ENCODE data around the gene VILL. TPM values are rescaled to one million over a fixed set of nuclear protein-coding genes. Genes with fewer than 3 reads are reported as not detected.
A peak's percentile ranks its signal among the peaks of the same experiment; 100 is the strongest.

VILL gene
- total RNA-seq, 2 experiments from 2014 or later = 14.6 to 15.1 TPM

DNA sequence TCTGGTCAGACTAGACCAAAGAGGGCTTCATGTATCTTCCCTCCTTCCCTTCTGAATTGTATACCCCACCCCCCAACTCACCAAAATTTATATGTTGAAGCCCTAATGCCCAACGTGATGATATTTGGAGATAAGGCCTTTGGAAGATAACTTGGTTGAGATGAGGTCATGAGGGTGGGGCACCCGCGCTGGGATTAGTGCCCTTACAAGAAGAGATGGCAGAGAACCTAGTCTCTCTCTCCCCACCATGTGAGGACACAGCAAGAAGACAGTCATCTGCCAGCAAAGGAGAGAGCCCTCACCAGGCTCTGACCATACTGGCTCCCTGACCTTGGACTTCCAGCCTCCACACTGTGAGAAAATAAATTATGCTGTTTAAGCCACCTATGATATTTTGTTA is 25.4 kb downstream of the VILL start:
- peaks cover 2% of the 10 kb centered on the region for H3K4me1 Mint-ChIP-seq (ENCODE audit: low read depth)
- no peak overlapping the region for H3K27ac Mint-ChIP-seq
- ChIA-PET POLR2A (no interaction called here), CTCF (no interaction called here)
- peaks cover 22% of the 10 kb centered on the region for H3K36me3 Mint-ChIP-seq (ENCODE audit: low read depth)
- H3K9me3 Mint-ChIP-seq (ENCODE audit: insufficient read depth) = no peaks in the 10 kb centered on the region
- no peak for ATAC-seq
- no peaks in the 10 kb centered on the region for H3K27me3 Mint-ChIP-seq (ENCODE audit: low read depth)
- H3K4me3 Mint-ChIP-seq = no peak overlapping the region
- no peak for DNase-seq

DNA sequence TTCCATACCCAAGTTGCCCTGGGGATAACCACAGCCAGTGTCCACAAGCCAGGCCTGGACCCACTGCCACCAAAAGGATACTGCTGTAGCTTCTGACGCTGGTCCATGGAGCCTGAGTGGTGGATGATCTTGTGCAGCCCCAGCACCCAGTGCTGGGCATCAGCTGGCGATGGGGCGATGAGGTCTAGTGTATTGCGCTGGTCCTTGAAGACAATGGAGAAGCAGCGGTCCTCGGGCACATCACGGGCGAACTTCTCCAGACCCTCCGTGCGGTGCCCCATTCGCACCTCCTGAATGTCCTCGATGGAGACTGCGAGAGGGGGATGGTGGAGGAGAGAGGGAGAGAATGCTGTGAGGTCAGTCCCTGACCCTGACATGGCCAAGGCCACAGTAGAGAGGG is 25.8 kb downstream of the VILL start:
- ATAC-seq (no peak), DNase-seq (no peak)
- Mint-ChIP-seq H3K4me3 (no peak overlapping the region), H3K27me3 (ENCODE audit: low read depth) (no peaks in the 10 kb centered on the region), H3K27ac (no peak overlapping the region), H3K9me3 (ENCODE audit: insufficient read depth) (no peaks in the 10 kb centered on the region), H3K36me3 (ENCODE audit: low read depth) (peaks cover 22% of the 10 kb centered on the region), H3K4me1 (ENCODE audit: low read depth) (peaks cover 3% of the 10 kb centered on the region)
- ChIA-PET CTCF (interaction anchor here (1.0 kb wide), 1 partner anchor 13 kb away, joined by 3 read pairs; no protein-coding TSS in a partner anchor), POLR2A (no interaction called here)

DNA sequence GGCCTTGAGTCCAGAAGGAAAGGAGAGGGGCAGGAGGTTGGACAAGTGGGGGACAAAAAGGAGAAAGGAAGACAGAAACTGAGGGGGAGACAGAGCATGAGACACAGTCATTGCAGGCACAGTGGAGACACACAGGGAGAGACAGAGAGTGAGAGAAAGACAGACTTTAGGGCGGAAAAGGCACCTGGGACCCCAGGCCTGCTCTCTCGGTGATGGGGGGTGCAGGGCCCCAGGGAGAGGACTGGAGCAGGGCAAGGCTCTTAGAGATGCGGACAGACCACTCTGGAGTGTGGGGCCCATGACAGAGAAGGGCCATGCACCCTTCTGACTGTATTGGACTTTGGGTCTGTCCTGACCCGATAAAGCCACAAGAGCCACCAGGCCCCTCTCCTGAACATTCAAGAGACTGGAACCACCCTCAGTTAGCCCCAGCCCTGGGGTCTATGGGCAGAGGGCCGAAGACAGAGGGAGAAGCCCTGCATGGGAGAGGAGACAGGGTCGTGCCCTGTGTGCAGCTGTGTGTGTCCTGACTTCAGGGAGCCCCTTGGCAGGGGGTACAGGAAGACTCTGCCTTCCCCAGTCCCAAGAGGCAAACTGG is 26.4 kb downstream of the VILL start:
- no peak for ATAC-seq
- no peak overlapping the region for H3K27ac Mint-ChIP-seq
- no peak for DNase-seq
- no peaks in the 10 kb centered on the region for H3K27me3 Mint-ChIP-seq (ENCODE audit: low read depth)
- H3K36me3 Mint-ChIP-seq (ENCODE audit: low read depth) = peaks cover 22% of the 10 kb centered on the region
- peaks cover 3% of the 10 kb centered on the region for H3K4me1 Mint-ChIP-seq (ENCODE audit: low read depth)
- no peak overlapping the region for H3K4me3 Mint-ChIP-seq
- CTCF ChIA-PET = interaction anchor here (1.0 kb wide), 1 partner anchor 13 kb away, joined by 3 read pairs; no protein-coding TSS in a partner anchor
- POLR2A ChIA-PET = no interaction called here
- H3K9me3 Mint-ChIP-seq (ENCODE audit: insufficient read depth) = no peaks in the 10 kb centered on the region

DNA sequence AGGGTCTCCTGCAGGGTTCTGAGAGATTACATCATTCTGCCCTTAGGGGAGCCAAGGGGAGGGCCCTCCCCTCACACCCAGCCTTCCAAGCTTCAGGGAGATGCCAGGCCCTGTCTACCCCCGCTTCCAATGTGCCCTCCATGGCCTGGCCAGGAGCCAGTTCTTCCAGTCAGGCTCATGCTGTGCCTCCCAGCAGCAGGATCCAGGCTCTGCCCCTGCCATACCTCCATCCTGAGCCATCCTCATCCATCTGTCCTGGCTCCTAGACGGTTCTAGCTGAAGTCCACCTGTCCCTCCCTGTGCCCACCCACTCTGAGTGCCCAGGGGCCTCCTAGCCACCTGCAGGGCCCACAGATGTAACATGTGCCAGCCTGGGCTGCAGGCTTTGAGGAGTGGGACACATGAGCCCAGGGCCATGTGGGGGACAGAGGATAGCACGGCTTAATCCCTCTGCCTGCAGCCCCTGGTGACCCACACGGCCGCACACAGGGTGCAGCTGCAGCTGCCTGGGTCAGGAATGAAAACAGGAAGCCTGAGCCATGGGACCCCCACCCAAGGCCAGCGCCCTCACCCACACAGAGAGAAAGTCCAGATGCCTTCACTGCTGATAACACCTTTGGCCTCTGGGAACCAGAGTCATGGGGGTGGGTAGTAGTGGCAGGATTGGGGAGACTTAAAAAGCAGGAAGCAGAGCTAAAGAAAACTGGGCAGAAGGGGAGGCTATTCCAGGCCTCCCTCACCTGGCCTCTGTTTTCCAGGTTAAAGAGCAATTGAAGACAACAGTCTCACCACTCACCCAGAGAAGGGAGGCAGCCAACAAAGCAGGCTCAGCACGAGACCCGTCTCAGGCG is 27.1 kb downstream of the VILL start:
- Mint-ChIP-seq H3K9me3 (ENCODE audit: insufficient read depth) (no peaks in the 10 kb centered on the region), H3K4me1 (ENCODE audit: low read depth) (peaks cover 3% of the 10 kb centered on the region), H3K4me3 (no peak overlapping the region), H3K27me3 (ENCODE audit: low read depth) (no peaks in the 10 kb centered on the region), H3K36me3 (ENCODE audit: low read depth) (peaks cover 22% of the 10 kb centered on the region), H3K27ac (no peak overlapping the region)
- CTCF ChIA-PET = interaction anchor here (1.0 kb wide), 2 partner anchors 14 to 21 kb away, joined by 3 read pairs; no protein-coding TSS in a partner anchor
- DNase-seq = no peak
- POLR2A ChIA-PET = interaction anchor here (0.8 kb wide), 1 partner anchor 22 kb away, joined by 3 read pairs; no protein-coding TSS in a partner anchor
- ATAC-seq = no peak

DNA sequence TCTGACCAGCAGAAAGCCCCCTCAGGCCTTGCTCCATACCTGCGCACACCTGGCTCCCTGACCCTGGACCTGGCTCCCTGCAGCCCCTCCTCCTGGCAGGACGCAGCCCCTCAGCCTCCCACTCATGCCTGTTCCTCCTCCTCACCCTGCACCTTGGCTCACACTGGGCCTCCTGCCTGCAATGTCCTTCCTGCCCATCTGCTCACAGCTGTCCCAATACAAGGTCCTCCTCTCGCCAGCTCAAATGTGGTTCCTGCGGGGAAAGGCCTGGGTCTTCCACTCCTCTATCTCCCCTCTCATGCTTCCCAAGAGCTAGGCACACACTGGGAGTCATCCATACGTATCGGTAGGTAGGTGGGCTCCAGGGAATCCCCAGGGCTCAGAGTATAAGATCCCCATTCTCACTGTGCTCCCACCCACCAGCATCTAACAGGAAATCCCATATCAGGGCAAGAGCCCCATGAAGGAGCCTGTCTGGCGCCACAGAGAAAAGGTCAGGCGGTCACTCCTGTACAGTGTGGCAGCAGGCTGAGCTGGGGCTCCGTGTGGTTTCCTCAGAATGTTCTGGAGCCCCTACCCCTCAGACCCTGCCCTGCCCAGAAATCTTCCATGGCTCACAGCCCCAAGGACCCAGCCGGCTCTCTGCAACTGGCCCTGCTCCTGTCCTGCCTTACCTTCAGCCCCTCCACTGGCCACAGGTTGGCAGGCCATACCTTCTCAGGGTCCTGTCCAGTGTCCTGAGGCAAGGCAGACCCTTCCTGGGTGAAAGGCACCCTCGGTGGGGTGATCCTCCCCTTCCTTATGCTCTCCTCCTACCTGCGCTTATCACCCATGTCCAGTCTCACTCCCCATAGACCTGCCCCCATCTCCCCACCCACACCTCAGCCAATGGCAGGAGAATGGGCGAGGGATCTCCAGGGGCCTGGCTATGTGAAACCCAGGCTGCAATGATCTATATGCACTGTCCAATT is 28.0 kb downstream of the VILL start:
- Mint-ChIP-seq H3K4me3 (no peak overlapping the region), H3K27me3 (ENCODE audit: low read depth) (no peaks in the 10 kb centered on the region), H3K9me3 (ENCODE audit: insufficient read depth) (no peaks in the 10 kb centered on the region), H3K36me3 (ENCODE audit: low read depth) (peaks cover 22% of the 10 kb centered on the region), H3K4me1 (ENCODE audit: low read depth) (peaks cover 9% of the 10 kb centered on the region), H3K27ac (no peak overlapping the region)
- DNase-seq = no peak
- no peak for ATAC-seq
- ChIA-PET POLR2A (interaction anchor here (0.8 kb wide), 1 partner anchor 23 kb away, joined by 3 read pairs; no protein-coding TSS in a partner anchor), CTCF (interaction anchor here (1.0 kb wide), 1 partner anchor 22 kb away, joined by 3 read pairs; no protein-coding TSS in a partner anchor)

DNA sequence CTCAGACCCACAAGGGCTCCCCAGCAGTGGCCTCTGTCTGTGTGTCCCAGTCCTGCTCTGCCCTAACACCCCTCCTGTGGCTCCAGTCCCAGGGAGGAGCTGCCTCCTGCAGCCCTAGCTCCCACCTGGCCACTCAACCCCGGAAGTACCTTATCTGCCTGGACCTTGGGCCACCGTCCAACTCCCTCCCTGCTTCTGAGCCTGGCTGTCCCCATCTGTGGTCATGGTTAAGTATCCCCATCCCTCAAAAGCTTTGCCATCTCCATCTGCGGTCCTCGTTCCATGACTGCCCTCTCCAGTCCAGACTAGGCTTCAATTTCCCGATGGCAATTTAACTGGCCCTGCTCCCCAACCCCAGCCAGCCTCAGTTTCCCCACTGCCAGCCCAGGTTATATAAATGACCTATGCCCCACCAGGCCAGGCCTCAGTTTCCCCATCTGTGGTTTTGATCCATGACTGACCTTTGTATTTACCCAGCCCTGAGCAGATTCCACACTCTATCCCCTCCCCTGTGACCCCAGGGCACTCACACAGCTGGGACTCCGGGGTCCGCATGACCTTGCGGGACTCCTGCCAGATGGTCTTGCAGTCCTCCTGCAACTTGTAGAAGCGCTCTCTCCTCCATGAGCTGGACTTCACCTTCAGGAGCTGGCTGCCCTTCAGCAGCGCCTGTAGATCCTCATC is 29.2 kb downstream of the VILL start:
- CTCF ChIA-PET = interaction anchor here (1.1 to 1.7 kb wide), 2 partner anchors 23 to 164 kb away, joined by 4 to 5 read pairs; no protein-coding TSS in a partner anchor
- POLR2A ChIA-PET = no interaction called here
- Mint-ChIP-seq H3K4me3 (no peak overlapping the region), H3K9me3 (ENCODE audit: insufficient read depth) (no peaks in the 10 kb centered on the region), H3K27ac (no peak overlapping the region), H3K27me3 (ENCODE audit: low read depth) (no peaks in the 10 kb centered on the region), H3K4me1 (ENCODE audit: low read depth) (peaks cover 13% of the 10 kb centered on the region), H3K36me3 (ENCODE audit: low read depth) (peaks cover 15% of the 10 kb centered on the region)
- ATAC-seq (no peak), DNase-seq (no peak)

DNA sequence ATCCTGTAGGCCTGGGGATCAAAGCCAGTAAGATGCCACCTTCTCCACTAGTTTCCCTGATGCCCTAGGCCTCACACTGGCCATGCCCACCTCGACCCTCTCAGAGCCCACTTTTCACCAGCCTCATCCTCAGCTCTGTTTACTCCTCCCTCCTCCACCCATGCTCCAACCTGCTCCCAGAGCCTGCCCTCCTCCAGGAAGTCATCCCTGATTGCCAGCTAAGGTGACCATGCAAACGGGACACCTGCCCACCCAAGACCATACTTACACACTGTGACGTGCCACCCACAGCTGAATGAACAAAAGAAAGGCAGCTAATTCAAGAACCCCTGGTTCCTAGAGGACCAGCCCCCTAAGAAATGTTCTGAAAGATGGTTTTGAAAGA is 29.7 kb downstream of the VILL start:
- ChIA-PET CTCF (interaction anchor here (0.9 to 1.7 kb wide), 3 partner anchors 23 to 165 kb away, joined by 3 to 5 read pairs (median 4); no protein-coding TSS in a partner anchor), POLR2A (interaction anchor here (0.7 kb wide), 1 partner anchor 157 kb away, joined by 5 read pairs; no protein-coding TSS in a partner anchor)
- Mint-ChIP-seq H3K4me3 (no peak overlapping the region), H3K4me1 (ENCODE audit: low read depth) (peaks cover 16% of the 10 kb centered on the region), H3K27ac (peak overlapping the region; percentile 30), H3K36me3 (ENCODE audit: low read depth) (peaks cover 10% of the 10 kb centered on the region), H3K27me3 (ENCODE audit: low read depth) (no peaks in the 10 kb centered on the region), H3K9me3 (ENCODE audit: insufficient read depth) (no peaks in the 10 kb centered on the region)
- DNase-seq (no peak), ATAC-seq (no peak)

DNA sequence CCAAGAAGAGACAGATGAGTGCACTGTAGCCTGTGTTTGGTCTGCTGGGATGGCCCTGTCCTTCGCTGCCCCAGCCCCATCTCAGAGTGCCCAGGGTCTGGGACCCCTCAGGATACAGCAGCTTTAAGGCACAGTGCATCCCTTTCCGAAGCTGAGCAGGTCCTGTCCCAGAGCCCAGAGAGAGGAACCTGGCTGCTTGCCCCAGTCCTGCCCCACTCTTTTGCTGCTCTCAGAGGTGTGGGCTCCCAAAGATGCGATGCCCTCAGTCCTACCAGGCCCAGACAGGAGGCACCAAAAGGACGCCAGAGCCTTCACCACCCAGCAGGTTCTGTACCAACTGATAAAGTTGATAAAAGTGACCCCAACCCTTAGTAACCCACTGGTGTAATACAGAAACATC is 30.6 kb downstream of the VILL start:
- Mint-ChIP-seq H3K4me1 (ENCODE audit: low read depth) (peaks cover 22% of the 10 kb centered on the region), H3K9me3 (ENCODE audit: insufficient read depth) (no peaks in the 10 kb centered on the region), H3K27ac (no peak overlapping the region), H3K36me3 (ENCODE audit: low read depth) (peaks cover 6% of the 10 kb centered on the region), H3K4me3 (no peak overlapping the region), H3K27me3 (ENCODE audit: low read depth) (no peaks in the 10 kb centered on the region)
- DNase-seq (no peak), ATAC-seq (no peak)
- ChIA-PET CTCF (interaction anchor here (0.9 to 1.7 kb wide), 3 partner anchors 24 to 165 kb away, joined by 3 to 5 read pairs (median 4); no protein-coding TSS in a partner anchor), POLR2A (no interaction called here)

DNA sequence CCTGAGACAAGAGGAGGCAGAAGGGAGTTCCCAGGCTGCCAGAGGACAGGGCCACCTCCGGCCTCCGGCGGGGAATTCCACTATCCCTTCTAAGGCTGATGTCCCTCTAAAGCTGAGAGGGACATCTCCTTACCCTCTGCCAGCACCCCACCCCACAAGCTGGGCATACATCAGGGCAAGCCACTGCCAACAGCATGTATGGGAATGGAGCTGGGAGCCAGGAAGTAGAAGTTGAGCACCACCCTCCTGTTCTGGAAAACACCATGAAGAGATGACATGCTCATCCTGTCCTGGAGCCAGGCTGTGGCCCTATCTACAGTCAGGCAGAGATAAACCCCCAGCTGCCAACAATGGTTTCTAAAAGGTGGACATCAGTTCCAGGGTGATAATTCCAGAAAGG is 31.7 kb downstream of the VILL start:
- ChIA-PET POLR2A (interaction anchor here (0.7 kb wide), 1 partner anchor 188 kb away, joined by 3 read pairs; no protein-coding TSS in a partner anchor), CTCF (interaction anchor here (2.3 kb wide), 1 partner anchor 19 kb away, joined by 7 read pairs; no protein-coding TSS in a partner anchor)
- Mint-ChIP-seq H3K4me1 (ENCODE audit: low read depth) (peaks cover 22% of the 10 kb centered on the region), H3K36me3 (ENCODE audit: low read depth) (no peaks in the 10 kb centered on the region), H3K4me3 (no peak overlapping the region), H3K27me3 (ENCODE audit: low read depth) (peaks cover 1% of the 10 kb centered on the region), H3K27ac (no peak overlapping the region), H3K9me3 (ENCODE audit: insufficient read depth) (no peaks in the 10 kb centered on the region)
- DNase-seq (no peak), ATAC-seq (no peak)

DNA sequence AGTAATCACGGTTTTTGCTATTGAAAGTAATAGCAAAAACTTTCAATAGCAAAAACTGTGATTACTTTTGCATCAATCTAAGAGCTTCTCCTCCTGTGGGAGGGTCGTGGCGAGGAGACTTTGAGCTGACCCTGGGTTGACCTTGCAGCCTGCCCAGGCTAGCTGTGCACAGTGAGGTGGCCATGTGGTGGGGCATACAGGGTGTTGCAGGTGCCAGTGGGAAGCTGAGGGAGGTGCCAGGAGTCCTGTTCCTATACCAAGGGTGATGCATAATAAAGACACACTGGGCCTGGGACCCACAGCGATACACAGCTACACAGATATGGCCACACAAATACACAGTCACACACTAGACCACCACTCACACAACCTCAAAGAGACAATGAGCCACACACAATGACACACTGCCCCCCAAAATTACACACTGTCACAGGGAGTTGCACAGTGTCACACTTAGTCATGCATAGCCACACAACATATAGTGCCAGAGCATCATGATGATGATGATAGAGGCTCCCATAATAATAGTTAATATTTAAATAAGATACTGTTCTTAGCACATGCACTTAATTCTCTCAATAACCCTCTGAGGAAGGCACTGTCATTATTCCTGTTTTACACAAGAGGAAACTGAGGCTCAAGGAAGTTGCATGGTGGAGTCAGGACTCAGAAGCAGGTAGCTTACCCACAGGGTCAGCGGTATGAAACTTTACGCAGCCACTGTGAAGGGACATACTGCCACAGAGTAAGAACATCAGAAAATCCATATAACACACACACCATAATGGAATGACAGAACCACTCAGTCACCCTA is 32.5 kb downstream of the VILL start:
- no peaks in the 10 kb centered on the region for H3K9me3 Mint-ChIP-seq (ENCODE audit: insufficient read depth)
- ChIA-PET CTCF (interaction anchor here (0.9 to 2.3 kb wide), 2 partner anchors 19 to 22 kb away, joined by 3 to 7 read pairs; no protein-coding TSS in a partner anchor), POLR2A (interaction anchor here (0.7 to 1.0 kb wide), 2 partner anchors 14 to 189 kb away, joined by 3 read pairs; no protein-coding TSS in a partner anchor)
- peak overlapping the region; percentile 88 for H3K4me3 Mint-ChIP-seq
- no peak for ATAC-seq
- peaks cover 22% of the 10 kb centered on the region for H3K4me1 Mint-ChIP-seq (ENCODE audit: low read depth)
- no peak for DNase-seq
- H3K36me3 Mint-ChIP-seq (ENCODE audit: low read depth) = no peaks in the 10 kb centered on the region
- peaks cover 9% of the 10 kb centered on the region for H3K27me3 Mint-ChIP-seq (ENCODE audit: low read depth)
- H3K27ac Mint-ChIP-seq = peak overlapping the region; percentile 98

Data from activated CD8-positive, alpha-beta T cell treated with anti-CD3 and anti-CD28 coated beads, Interleukin-2, amount 10 ng/mL, durations not matched to agents 7 days and 5 days (primary cell).